ENCODE measurements around the gene PTMA.
"Not testable (repeated sequence)": the region's sequence is repeated elsewhere in the genome, so short reads cannot be mapped to it uniquely, and the experiment has no call there.

Gene PTMA

GRCh38 chr2:231707927-231708772, at the start of gene PTMA:
TSS of gene PTMA (plus strand) at chr2:231708525. CDS start at chr2:231708707, 182 bp downstream.
- peak; percentile 96 to 100 (median 99) for DNase-seq

DNA sequence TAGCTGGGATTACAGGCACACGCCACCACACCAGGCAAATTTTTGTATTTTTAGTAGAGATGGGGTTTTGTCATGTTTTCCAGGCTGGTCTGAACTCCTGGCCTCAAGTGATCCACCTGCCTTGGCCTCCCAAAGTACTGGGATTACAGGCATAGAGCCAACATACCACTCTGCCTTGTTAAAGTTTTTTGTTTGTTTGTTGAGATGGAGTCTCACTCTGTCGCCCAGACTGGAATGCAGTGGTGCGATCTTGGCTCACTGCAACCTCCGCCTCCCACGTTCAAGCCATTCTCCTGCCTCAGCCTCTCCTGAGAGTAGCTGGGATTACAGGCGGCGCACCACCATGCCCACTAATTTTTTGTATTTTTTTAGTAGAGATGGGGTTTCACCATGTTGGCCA, 48.3 kb upstream of the PTMA start:
- not testable (repeated sequence) for DNase-seq

GRCh38 chr2:231660860-231661259, 47.5 kb upstream of the PTMA start:
- DNase-seq, result no peak

- DNase-seq, result no peak
Observed at GRCh38 chr2:231661422-231662027, 46.8 kb upstream of the PTMA start.

- peak; percentile 88 to 96 (median 94) for DNase-seq
Observed at GRCh38 chr2:231662028-231662810, 46.1 kb upstream of the PTMA start.

GRCh38 chr2:231662811-231663457, 45.4 kb upstream of the PTMA start:
- DNase-seq, result no peak

- no peak for DNase-seq
Observed at GRCh38 chr2:231663458-231664212, 44.7 kb upstream of the PTMA start.

DNA sequence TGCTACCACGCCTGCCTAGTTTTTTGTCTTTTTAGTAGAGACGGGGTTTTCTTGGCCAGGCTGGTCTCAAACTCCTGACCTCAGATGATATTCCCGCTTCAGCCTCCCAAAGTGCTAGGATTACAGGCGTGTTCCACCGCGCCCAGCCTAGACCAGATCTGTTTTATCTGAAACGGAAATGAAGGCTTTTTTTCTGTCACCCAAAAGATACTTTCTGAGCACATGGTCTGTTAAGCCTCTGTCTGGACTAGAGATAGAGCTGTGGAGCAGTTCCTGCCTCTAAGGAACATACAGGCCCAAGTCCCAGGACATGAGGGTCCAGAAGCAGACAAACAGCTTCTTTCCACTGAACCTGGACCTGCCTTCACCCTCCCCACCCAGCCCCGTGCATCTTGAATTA, 43.6 kb upstream of the PTMA start:
- DNase-seq, result no peak

DNA sequence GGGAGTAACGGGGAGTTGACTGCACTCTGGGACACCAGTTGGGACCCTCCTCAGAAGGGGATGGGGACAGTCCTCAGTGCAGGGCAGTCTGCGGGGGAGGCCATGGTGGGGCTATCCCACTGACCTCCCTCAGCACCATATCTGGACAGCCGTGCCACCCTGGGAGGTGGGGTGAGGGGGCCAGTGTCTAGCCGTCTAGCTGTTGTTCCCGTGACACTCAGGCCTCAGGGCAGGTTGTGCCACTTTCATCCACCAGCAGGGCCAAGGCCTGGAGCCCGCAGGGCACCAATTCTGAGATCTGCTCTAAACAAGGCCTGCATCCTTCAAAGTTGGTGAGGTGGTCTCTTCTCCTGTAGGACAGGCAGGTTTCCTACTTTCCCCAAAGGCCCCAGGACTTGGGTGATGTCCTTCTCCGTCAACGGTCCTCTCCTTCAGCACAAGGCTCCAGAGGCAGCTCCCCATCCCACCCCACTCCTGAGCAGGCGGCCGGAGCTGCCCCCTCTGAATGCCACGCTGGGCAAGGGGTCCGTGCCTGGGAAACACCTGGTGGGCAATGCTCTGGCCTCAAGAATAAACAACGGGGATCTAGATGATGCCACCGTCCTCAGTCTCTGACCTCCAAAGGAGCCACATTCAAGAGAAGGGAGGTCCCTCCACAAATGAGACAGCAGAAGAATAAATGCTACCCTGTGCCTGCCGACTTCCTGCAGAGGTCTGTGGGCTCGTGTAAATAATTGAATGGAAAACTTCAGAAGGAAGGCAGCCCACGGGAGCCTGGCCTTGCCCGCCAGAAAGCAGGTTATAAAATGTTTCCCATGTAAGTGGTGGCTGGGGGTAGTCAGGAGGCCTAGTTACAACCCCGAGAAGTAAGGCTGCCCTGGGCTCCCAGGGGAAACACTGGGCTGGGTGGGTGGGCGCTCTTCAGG, 42.8 kb upstream of the PTMA start:
- DNase-seq, result no peak

DNA sequence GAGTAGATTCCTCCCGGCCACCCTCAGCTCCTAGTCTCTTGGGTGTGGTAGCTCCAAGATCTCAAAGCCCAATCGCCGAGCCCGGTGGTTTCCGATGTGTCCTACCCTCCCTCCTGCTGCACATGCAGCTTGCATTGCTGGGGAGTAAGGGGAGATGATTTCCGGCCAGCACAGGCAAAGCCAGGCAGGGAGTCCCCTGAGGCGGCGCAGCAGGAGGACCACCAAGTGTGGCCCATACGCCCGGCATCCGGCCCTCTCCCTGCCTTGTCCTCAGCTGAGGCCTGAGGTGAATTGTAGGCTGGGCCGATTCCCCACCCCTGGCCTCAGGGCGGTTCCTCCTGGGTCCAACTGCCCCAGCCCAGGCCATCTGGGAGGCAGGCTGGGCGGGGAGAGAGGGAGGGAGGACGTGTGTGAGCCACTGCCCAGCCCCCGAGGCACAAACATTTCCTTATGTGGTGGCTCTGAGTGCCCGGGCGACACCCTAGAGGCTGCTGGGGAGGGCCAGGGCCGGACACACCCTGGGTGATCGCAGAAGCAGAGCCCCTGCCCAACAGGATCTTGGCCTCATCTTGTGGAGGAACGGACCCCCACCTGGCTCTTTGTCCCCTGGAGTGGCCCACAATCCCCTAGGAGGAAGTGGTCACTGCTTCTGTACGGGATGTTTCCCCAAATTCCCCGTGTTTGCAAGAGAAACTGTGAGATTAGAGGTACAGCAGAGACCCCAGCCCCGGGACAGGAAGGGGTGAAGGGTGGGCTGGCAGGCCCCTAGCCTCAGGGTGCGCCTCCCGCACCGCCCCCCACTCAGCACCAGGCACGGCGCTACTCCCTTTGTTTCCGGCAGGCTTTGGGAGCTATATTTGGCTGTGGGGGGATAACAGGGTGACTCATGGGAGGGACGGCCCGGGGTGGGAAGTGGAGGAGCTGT, 41.9 kb upstream of the PTMA start:
- no peak for DNase-seq

DNA sequence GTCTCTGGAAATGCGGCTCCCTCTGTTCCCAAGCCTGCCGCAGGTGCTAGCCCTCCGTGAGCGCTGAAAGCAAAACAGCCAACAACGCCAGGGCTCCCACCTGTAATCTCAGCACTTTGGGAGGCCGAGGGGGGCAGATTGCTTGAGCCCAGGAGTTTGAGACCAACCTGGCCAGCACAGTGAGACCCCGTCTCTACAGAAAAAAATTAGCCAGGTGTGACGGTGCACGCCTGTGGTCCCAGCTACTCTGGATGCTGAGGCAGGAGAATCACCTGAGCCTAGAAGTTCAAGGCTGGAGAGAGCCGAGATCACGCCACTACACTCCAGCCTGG, 41.3 kb upstream of the PTMA start:
- no peak for DNase-seq

DNA sequence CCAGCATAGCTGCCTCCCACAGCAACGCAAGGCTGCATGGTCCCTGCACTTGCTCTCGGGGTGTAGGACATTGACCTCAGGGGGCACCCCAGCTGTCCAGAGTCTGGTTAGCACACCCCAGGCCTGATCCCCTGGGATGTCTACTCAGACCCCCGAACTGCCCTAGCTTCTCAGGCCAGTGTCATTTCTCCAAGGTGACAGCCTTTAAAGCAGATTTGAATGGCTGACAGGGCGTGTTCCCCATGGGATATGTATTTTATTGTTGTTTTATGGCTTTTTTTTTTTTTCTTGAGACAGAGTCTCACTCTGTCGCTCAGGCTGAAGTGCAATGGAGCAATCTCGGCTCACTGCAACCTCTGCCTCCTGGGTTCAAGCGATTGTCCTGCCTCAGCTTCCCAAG, 40.8 kb upstream of the PTMA start:
- no peak for DNase-seq

DNA sequence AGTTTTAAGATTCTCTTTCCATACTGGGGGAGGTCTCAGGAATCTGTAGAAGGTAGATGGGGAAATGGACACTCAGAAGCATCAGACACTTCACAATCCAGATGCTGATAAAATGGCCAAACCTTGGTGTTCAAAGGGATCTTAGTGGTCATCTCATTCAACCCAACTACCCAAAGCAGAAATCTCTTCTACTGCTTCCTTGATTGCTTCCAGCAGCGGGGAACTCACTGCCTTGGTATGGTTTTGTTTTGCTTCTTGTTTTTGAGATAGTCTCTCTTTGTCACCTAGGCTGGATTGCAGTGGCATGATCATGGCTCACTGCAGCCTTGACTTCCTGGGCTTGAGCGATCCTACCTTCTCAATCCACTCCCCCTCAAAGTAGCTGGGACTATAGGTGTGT, 39.3 kb upstream of the PTMA start:
- DNase-seq, result no peak

DNA sequence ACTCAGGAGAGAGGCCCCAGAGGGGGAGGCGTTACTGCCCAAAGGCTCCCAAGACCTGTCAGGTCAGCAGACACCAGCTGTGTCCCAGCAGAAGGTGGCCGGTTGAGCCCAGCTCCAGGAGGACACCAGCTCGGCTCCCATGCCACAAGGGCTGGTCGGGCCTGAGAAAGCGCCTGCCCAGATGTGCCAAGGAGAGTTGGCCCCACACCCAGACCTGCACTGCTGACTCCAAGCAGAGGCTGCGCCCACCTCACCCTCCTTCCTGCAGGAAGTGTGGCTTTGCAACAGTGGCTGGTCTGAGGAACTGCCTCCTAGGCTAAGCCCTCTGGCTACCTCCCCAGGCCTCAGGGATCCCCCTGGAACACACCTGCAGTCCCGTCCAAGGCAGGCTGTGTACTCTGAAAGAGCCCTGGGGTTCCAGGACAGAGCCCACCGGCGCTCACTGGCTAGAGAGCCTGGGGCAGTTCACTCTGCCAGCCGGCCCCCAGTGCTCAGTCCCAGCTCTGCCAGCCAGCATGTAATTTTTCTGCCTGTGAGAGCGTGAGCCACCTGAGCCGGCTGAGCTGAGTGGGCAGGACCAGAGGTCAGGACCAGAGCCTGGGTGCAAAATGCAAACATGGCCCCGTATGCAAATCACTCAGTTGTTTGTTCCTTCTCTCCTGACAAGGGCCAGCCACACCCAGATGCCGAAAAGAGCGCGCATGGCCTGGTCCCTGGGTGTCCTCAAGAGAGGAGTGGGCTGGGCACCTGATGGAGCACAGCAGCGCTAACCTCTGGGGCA, 36.9 kb upstream of the PTMA start:
- DNase-seq, result no peak

- no peak for DNase-seq
Observed at GRCh38 chr2:231672617-231673347, 35.5 kb upstream of the PTMA start.

DNA sequence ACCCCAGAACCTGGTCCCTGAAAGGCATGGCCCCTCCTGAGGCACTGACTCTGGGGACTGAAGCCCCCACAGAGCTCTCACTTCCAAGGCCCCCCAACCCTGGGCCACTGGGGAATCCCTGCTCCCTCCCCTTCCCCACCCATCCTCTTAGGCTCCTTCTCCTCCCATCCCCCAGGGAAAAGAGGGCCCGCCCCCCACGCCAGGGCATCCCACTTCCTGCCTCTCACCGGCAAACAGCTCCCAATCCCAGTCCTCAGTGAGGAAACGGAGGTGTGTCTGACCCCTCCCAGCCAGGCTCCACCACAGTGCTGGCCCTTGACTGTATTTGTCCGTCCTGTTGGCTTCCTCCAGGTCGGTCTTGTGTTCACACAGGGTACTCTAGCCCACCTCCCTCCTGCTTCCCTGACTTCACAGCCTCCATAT, 35.0 kb upstream of the PTMA start:
- DNase-seq, result no peak

GRCh38 chr2:231674587-231675338, 33.6 kb upstream of the PTMA start:
- peak; percentile 27 to 38 (median 31) for DNase-seq

DNA sequence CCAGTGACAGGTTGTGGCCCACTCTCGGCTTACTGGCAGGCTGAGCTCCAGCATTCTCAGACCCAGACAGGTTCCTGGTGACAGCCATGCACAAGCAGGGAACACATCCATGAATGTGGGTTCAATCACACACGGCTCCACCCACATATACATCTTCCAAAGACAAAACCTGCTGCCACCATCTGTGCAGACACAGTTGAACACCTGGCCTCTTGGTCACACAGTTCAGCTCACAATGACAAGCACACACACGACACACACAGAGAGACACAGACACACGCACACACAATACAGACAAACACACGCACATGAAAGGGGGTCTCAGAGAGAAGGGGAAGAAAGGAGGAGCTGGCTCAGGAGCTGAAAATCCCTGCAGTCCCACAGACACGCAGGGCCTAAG, 32.1 kb upstream of the PTMA start:
- DNase-seq, result no peak

Data from activated CD4-positive, CD25-positive, alpha-beta regulatory T cell (primary cell).